B cell (primary cell): Measurements from ENCODE around the gene SLC4A11. TPM values are rescaled to one million over a fixed set of nuclear protein-coding genes. Genes with fewer than 3 reads are reported as not detected.

Source experiments
- ATAC-seq: fragments of 200-7000 bp; cut with Tn5 transposase; one replicate; pipeline ENCODE4 v1.10.0; 2021; ENCODE audit warnings: low read depth, mild to moderate bottlenecking, moderate number of reproducible peaks, moderate library complexity
- CTCF ChIA-PET: fragments of 350-600 bp; sonication (Branson Sonifier 250); formaldehyde crosslinking; loops from one replicate; lab custom pipeline; 2021; ENCODE audit warnings: antibody characterized with exemption, inconsistent platforms; lab: Charles Lee
- POLR2A ChIA-PET: fragments of 350-600 bp; sonication (Branson Sonifier 250); formaldehyde crosslinking; loops from one replicate; lab custom pipeline; 2021; ENCODE audit warnings: antibody characterized with exemption; lab: Charles Lee
- DNase-seq: peaks from one replicate; pipeline ENCODE4 v3.0.0; 2013
- H2AFZ ChIP-seq: 2 replicates; pipeline ENCODE4 v1.6.1; 2012; ENCODE audit warnings: mild to moderate bottlenecking, low read depth, low read length; ENCODE audit not compliant: insufficient read depth, poor library complexity, severe bottlenecking
- H3K27ac ChIP-seq, 2 donors: 1 replicate in 1 of 2; 2 replicates in 1 of 2; pipeline ENCODE4 v1.5.1; 2012 to 2013; ENCODE audit warnings: low read length in 2 of 2, mild to moderate bottlenecking in 2 of 2, moderate library complexity in 1 of 2
- H3K27me3 ChIP-seq, 4 experiments: fragments of 200-600 bp in 1 of 4; sonication (generic) in 1 of 4; replicated peaks in 1 of 4; 1 replicate in 2 of 4; 2 replicates in 2 of 4; pipeline versions ENCODE4 v1.6.1 to v1.7.0; 2013 to 2016; ENCODE audit warnings: low read length in 3 of 4, mild to moderate bottlenecking in 2 of 4, mixed read lengths in 1 of 4, moderate library complexity in 1 of 4; ENCODE audit not compliant: insufficient read depth in 4 of 4, control insufficient read depth in 3 of 4; ENCODE audit errors: control extremely low read depth in 1 of 4
- H3K36me3 ChIP-seq, 2 experiments: replicated peaks in 1 of 2; 1 replicate in 1 of 2; 2 replicates in 1 of 2; pipeline versions ENCODE4 v1.6.1 to v1.7.1; 2013; ENCODE audit warnings: low read length in 1 of 2; ENCODE audit not compliant: insufficient read depth in 2 of 2, control insufficient read depth in 1 of 2; ENCODE audit errors: control extremely low read depth in 1 of 2, extremely low read depth in 1 of 2
- H3K4me1 ChIP-seq, 2 donors: fragments of 200-600 bp in 1 of 2; sonication (generic) in 1 of 2; 1 replicate in 1 of 2; 2 replicates in 1 of 2; pipeline versions ENCODE4 v1.5.1 to v1.6.1; 2013 to 2017; ENCODE audit warnings: low read length in 2 of 2; ENCODE audit not compliant: control insufficient read depth in 2 of 2, insufficient read depth in 2 of 2
- H3K4me2 ChIP-seq: replicated peaks from 2 replicates; pipeline ENCODE3; 2012; ENCODE audit warnings: mild to moderate bottlenecking, low read depth, low read length; ENCODE audit not compliant: poor library complexity, severe bottlenecking
- H3K4me3 ChIP-seq, 5 experiments: fragments of 200-600 bp in 1 of 5; sonication (generic) in 1 of 5; 1 replicate in 3 of 5; 2 replicates in 2 of 5; pipeline versions ENCODE4 v1.5.1 to v1.7.0; 2011 to 2016; ENCODE audit warnings: low read length in 4 of 5, mild to moderate bottlenecking in 4 of 5, low read depth in 2 of 5, control low read depth in 1 of 5, moderate library complexity in 1 of 5; ENCODE audit not compliant: insufficient read depth in 1 of 5; ENCODE audit errors: control extremely low read depth in 1 of 5, extremely low read depth in 1 of 5
- H3K79me2 ChIP-seq: fragments of 200-600 bp; sonication (generic); one replicate; pipeline ENCODE4 v1.6.0; 2016; ENCODE audit warnings: low read length; ENCODE audit not compliant: control insufficient read depth, insufficient read depth
- H3K9ac ChIP-seq: fragments of 200-600 bp; sonication (generic); 2 replicates; pipeline ENCODE4 v1.6.1; 2017; ENCODE audit warnings: mild to moderate bottlenecking, low read length, moderate library complexity
- H3K9me3 ChIP-seq, 3 donors: one replicate each; pipeline versions ENCODE4 v1.6.1 to v1.7.1; 2013; ENCODE audit warnings: low read length in 2 of 3; ENCODE audit not compliant: control insufficient read depth in 2 of 3, insufficient read depth in 1 of 3; ENCODE audit errors: control extremely low read depth in 1 of 3
- H4K20me1 ChIP-seq: 2 replicates; pipeline ENCODE4 v1.6.0; 2012; ENCODE audit warnings: mild to moderate bottlenecking, low read length; ENCODE audit not compliant: insufficient read depth, control insufficient read depth, poor library complexity, severe bottlenecking
- H3K27ac Mint-ChIP-seq: one replicate; pipeline ENCODE4 v1.8.0; 2021; ENCODE audit warnings: mixed read lengths
- H3K27me3 Mint-ChIP-seq: one replicate; pipeline ENCODE4 v1.8.0; 2021; ENCODE audit warnings: mixed read lengths
- H3K4me1 Mint-ChIP-seq: one replicate; pipeline ENCODE4 v1.8.0; 2021; ENCODE audit warnings: mixed read lengths
- H3K4me3 Mint-ChIP-seq: one replicate; pipeline ENCODE4 v1.8.0; 2021; ENCODE audit warnings: mixed read lengths
- H3K9me3 Mint-ChIP-seq: one replicate; pipeline ENCODE4 v1.8.0; 2022; ENCODE audit warnings: mixed read lengths; ENCODE audit not compliant: insufficient read depth
- CTCF ChIP-seq: fragments of 200-600 bp; IDR thresholded peaks from one replicate; pipeline ENCODE4 v1.8.0; 2022; ENCODE audit warnings: antibody characterized with exemption, mild to moderate bottlenecking
- EZH2 ChIP-seq: IDR thresholded peaks from 2 replicates; pipeline ENCODE4 v1.6.1; 2012; ENCODE audit warnings: borderline replicate concordance, low read depth, mild to moderate bottlenecking, moderate library complexity, low read length; ENCODE audit not compliant: insufficient read depth, poor library complexity, severe bottlenecking
- WGBS: methylation state at CpG from one replicate; pipeline ENCODE4 v1.1.5; 2013; ENCODE audit warnings: missing lambda C conversion rate; ENCODE audit not compliant: insufficient coverage; 5-methylcytosine and 5-hydroxymethylcytosine counted together
- intact Hi-C: fragments of 100-400 bp; cut with micrococcal nuclease; formaldehyde crosslinking; loops from one replicate; pipeline ENCODE4 v1.10.0; 2022
- polyA plus RNA-seq: library from polyadenylated mRNA; depleted of rRNA; stranded (reverse); fragments of >200 nt; gene quantifications from 2 replicates; pipeline ENCODE4 v1.2.3, GENCODE V29; 2012
- total RNA-seq, 2 donors: library from RNA; stranded (reverse); fragments of 120-200 nt in 1 of 2; gene quantifications; 1 replicate in 1 of 2; 2 replicates in 1 of 2; pipeline versions ENCODE4 v1.2.3 to v1.2.4, GENCODE V29; 2013 to 2022

SLC4A11 gene
- total and polyA plus RNA-seq, 2 donors (not counting 1 experiment from before 2014, with no cell fraction given) = 0.85 to 1.6 TPM

- WGBS = 2% methylated on average over 9 of the region's 10 CpGs
- Histone ChIP-seq H4K20me1 (peaks cover 7% of the 10 kb centered on the region), H3K9me3 (no peaks in the 10 kb centered on the region), H3K4me2 (peak overlapping the region; percentile 91), H3K27ac (peak overlapping the region; percentile 77 to 91), H3K27me3 (no peaks in the 10 kb centered on the region), H3K79me2 (peaks cover 43% of the 10 kb centered on the region), H3K4me1 (peaks cover 14 to 17% of the 10 kb centered on the region in 2 donors), H2AFZ (peak overlapping the region; percentile 95), H3K36me3 (peaks cover 0 to 11% of the 10 kb centered on the region in 2 experiments), H3K4me3 (peak overlapping the region; percentile 62 to 99 (median 87)), H3K9ac (peak overlapping the region; percentile 83)
- POLR2A ChIA-PET = interaction anchor here (2.8 kb wide), 1 partner anchor 14 kb away, joined by 9 read pairs; no protein-coding TSS in a partner anchor
- intact Hi-C loops = loop anchor here (2.0 kb wide), 2 partner anchors 13 to 199 kb away; no protein-coding TSS in a partner anchor
- Mint-ChIP-seq H3K9me3 (no peaks in the 10 kb centered on the region), H3K27ac (peak overlapping the region; percentile 88), H3K4me1 (peaks cover 18% of the 10 kb centered on the region), H3K4me3 (peak overlapping the region; percentile 88), H3K27me3 (no peaks in the 10 kb centered on the region)
- TF ChIP-seq EZH2 (no peak), CTCF (no peak)
- DNase-seq (no peak), ATAC-seq (peak; percentile 6)
- CTCF ChIA-PET = no interaction called here
These were observed 29.1 kb downstream of the SLC4A11 start for GRCh38 chr20:3209946-3210317.

- Histone ChIP-seq H3K4me2 (peak within 1 kb of the TSS; percentile 91), H3K36me3 (peaks cover 0 to 11% of the 10 kb centered on the region in 2 experiments), H3K4me1 (peaks cover 14 to 17% of the 10 kb centered on the region in 2 donors), H2AFZ (peak within 1 kb of the TSS; percentile 95), H4K20me1 (peaks cover 7% of the 10 kb centered on the region), H3K79me2 (peaks cover 47% of the 10 kb centered on the region), H3K27ac (peak within 1 kb of the TSS; percentile 77 to 91), H3K4me3 (peak within 1 kb of the TSS; percentile 62 to 99 (median 87)), H3K9me3 (no peaks in the 10 kb centered on the region), H3K9ac (peak within 1 kb of the TSS; percentile 83), H3K27me3 (no peaks in the 10 kb centered on the region)
- TF ChIP-seq EZH2 (no peak), CTCF (no peak)
- H3K9me3 Mint-ChIP-seq = no peaks in the 10 kb centered on the region
- H3K27me3 Mint-ChIP-seq = no peaks in the 10 kb centered on the region
- ChIA-PET CTCF (interaction anchor here (0.6 to 1.5 kb wide), 3 partner anchors 10 to 156 kb away, joined by 3 read pairs; no protein-coding TSS in a partner anchor), POLR2A (interaction anchor here (2.8 kb wide), 1 partner anchor 14 kb away, joined by 9 read pairs; no protein-coding TSS in a partner anchor)
- DNase-seq (peak; percentile 70), ATAC-seq (peak; percentile 37)
- intact Hi-C loops = loop anchor here (2.0 kb wide), 2 partner anchors 13 to 199 kb away; no protein-coding TSS in a partner anchor
- H3K4me1 Mint-ChIP-seq = peaks cover 20% of the 10 kb centered on the region
- peak within 1 kb of the TSS; percentile 88 for H3K27ac Mint-ChIP-seq
- under 1% methylated on average over 48 of the region's 48 CpGs for WGBS
- H3K4me3 Mint-ChIP-seq = peak within 1 kb of the TSS; percentile 88
These were observed 29.6 kb downstream of the SLC4A11 start, which contains the start of gene ITPA for GRCh38 chr20:3209257-3209945. TSS of gene ITPA (plus strand) at chr20:3209498. CDS start at chr20:3209552, 54 bp downstream.
